Activated T-cell treated with anti-CD3 and anti-CD28 coated beads for 1 hour (primary cell): ENCODE results near the gene KLK11.

Source experiments
- DNase-seq: peaks from one replicate; pipeline ENCODE4 v3.0.0-alpha.2; 2020; ENCODE audit warnings: low read depth

KLK11 gene

DNA sequence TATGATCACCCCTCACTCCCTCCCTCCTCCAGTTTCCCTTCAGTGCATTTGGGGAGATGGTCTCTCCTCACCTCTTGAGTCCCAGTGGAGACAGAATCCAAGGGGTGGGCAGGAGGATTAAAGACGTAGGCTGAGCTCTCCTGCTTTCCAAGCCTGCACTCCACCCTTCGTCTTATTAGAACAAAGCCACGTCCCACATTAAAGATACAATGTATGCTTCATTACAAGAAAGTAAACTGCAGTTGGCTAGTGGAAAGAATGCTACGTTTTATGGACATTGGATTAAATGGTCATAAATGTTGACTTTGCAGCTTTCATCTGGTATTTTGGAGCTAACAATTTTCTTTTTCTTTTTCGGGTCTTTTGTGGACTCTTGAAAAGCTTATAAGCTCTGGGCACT lies 1.5 kb upstream of the KLK11 start:
- DNase-seq: no peak

DNA sequence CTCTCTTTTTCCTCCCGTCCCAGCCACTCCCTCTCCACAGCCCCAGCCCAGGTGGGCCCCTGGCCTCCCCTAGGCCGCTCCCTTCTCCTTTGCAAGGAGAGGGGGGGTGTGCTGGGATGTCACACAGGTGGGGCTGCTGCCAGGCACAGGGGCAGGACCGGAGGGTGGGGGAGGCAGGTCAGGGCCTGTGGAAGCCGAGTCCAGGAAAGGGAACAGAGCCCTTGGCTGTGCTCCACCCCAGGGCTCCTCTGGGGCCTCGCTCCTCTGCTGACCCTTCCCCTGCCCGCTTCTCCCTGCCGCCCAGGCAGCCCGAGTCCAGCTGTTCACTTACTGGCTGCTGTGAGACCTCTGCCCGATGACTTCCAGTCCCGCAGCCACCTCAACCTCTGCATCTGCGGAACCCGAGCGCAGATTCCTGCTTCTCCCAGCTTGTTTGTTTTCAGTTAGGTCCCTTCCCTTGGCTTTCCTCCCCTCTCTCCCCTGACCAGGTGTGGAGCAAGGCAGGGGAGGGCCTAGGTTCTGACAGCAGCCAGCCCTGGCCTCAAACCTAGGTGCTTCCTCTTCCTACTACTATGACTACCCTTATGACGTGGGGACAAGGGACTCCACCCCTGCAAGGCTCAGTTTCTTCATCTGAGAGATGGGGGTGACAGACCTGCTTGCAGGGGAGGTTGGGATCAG lies 850 bp upstream of the KLK11 start:
- no peak for DNase-seq

DNA sequence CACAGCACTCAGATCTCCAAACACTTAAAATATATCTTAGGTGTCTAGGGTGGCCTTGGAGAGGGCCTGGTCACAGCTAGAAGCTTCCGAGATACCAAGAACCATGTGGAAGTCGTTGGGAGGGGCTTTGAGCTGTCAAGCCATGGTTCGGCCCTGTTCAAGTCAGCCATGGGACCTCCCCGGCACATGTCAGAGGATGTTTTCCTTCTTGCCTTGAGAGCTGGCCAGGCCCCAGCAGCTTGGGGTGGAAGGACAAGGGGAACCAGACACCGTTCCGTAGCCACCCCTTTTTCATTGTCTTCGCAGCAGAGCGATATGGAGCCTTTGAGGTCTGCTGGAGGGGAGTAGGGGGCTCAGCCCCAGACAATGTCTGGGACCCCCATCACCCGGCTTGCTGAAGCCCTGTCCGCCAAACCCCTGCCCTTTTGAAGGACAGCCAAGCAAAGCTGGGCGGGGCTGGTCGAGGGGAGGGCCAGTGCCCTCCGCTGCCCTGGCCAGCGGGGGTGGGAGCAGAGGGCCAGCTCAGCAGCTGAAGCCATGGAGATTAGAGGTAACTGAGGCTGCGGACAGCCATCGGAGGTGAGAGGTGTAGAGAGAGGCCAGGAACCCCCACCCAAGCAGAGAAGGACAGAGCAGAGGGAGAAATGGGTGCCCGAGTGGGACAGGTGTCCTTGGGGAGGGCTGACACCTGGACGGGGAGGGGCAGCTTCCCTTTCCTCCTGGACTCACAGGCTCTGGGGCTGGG lies 435 bp downstream of the KLK11 start:
- DNase-seq: no peak

DNA sequence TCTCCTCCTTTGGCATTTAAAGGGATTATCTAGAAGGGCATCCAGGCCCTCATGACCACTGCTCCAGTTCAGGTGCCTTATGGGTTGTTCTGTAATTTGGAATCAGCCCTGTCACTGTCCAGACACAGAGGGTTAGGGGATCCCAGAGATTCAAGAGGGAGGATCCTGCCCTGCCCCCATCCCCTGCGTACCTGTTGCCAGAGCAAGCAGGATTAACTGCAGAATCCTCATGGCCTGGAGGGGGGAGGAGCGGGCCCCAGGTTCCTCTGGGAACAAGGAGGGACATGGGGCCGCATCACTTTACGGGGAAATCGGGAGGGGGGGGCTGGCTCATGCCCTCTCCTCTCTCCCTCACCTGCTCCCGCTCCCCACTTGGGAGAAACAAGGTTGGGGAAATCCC lies 1.0 kb downstream of the KLK11 start:
- no peak for DNase-seq

DNA sequence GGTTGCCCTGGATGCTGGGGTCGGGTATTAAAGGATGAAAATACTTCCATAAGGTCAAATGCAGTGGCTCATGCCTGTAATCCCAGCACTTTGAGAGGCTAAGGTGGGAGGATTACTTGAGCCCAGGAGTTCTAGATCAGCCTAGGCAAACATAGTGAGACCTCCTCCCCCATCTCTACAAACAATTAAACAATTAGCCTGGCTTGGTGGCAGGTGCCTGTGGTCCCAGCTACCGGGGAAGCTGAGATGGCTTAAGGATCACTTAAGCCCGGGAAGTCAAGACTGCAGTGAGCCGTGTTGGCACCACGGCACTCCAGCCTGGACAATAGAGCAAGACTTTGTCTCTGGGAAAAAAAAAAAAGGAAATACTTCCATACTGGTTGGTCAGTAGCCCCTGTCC lies 1.5 kb downstream of the KLK11 start:
- DNase-seq: no peak

DNA sequence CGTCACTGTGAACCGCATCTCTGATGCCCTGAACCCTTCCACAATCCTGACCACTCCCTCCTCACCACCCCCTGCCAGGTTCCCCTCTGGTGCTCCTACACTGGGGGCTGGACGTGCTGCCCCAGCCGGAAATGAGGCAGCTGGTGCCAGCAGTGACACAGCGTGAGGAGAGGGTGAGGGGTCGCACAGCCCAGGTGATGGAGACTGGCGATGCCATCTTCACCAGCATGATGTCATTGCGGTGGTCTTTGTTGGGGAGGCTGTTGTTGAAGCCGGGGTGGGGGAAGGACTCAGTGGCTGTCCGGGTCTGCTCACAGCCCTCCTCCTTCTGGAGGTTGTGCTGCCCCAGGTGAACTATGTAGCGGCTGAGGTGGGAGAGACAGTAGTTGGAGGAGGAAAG lies 2.5 kb downstream of the KLK11 start:
- no peak for DNase-seq

DNA sequence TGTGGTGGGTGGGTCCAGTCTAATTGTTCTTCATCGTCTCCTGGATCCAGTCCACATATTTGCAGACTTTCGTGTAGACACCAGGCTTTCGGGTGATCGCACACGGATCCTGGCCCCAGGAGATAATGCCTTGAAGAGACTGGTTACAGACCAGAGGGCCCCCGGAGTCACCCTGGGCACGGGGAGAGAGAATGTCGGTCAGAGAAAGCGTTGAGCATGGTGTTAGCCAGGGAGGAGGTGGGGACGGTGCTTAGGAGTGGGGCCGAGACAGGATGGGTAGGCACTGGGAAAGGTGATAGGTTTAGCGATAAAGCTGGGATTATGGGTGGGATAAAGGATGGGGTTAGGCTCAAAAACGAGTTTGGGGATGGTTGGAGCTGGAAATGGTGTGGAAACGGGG lies 3.9 kb downstream of the KLK11 start:
- no peak for DNase-seq

DNA sequence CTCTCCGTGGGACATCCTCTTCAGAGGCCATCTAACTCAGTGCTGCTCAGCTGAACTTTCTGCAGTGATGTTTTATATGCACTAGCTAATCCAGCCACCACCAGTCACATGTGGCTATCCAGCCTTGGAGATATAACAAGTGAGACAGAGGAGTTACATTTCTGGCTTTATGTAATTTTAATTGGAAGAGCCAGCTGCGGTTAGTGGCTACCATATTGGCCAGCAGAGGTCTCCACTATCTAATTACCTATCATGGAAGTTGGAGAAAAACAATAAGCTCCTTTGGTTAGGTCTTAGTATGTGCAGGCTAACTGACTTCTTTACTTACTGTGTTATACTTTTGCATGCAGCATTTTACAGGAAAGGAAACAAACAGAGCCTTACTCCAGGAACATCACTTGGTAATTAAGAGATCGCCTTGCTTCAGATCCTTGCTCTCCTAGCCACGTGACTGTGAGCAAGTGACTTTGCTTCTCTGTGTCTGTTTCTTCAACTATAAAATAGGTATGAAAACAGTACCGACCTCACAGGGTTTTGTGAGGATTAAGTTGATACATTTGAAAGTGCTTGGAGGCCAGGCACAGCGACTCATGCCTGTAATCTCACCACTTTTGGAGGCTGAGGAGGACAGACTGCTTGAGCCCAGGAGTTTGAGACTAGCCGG lies 5.3 kb downstream of the KLK11 start:
- DNase-seq: no peak

DNA sequence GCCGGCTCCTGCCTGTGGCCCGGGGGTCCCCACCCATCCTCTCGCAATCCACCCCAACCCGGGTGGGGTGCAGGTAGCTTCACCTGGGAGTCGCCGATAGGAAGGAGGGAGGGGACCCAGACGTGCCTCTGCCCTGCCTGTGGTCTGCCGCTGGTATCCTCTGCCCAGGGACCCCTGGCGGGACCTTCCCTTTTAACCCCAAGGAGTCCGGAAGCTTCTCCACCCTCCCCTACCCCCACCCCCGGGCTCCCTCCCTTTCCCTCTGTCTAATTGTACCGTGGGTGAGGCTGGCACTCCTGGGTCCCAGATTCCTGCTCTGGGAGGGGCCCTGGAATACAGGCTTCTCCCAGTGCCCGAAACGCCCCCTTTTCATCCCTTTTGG lies 6.9 kb downstream of the KLK11 start, which contains the start of gene KLK10:
Gene KLK10 (minus strand): TSS at position 166 of the 382 bp plus-strand sequence. CDS start 579 bp downstream, outside the sequence.
- no peak for DNase-seq

DNA sequence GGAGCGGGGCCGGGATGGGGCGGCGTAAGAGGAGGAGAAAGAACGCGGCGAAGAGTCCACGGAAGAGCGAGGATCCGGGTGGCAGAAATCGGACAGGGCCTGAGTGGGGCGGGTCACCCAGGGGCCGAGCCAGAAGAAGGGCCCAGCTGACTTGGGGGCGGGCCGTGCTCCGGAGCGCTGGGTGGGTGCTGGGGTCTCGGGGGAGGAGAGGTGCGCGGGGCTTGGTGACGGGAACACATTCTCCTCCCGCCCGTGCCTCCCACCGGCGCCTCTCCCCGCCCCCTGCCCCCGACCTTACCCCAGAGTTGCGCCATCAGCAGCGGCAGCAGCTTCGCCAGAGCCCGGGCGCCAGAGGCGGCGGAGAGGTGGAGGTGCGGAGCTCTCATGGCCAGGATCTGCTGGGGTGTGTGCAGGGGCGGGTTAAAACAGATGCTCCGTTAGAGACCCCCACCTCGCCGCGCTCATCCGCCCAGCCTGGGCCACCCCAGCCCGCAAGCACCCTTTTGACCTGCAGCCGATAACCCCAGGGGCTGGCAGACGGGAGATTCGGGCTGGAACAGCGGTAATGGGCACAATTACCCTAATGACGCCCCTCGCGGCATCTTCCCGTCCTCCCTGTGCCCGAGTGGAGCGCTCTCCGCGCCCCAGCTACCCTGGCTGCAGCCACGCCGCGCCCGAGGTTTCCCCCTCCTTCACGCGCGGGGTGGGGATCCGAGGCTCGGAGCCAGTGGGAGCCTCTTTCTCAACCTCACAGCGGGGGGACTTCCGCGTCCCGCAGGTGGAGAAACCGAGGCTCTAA lies 7.5 kb downstream of the KLK11 start:
- no peak for DNase-seq

DNA sequence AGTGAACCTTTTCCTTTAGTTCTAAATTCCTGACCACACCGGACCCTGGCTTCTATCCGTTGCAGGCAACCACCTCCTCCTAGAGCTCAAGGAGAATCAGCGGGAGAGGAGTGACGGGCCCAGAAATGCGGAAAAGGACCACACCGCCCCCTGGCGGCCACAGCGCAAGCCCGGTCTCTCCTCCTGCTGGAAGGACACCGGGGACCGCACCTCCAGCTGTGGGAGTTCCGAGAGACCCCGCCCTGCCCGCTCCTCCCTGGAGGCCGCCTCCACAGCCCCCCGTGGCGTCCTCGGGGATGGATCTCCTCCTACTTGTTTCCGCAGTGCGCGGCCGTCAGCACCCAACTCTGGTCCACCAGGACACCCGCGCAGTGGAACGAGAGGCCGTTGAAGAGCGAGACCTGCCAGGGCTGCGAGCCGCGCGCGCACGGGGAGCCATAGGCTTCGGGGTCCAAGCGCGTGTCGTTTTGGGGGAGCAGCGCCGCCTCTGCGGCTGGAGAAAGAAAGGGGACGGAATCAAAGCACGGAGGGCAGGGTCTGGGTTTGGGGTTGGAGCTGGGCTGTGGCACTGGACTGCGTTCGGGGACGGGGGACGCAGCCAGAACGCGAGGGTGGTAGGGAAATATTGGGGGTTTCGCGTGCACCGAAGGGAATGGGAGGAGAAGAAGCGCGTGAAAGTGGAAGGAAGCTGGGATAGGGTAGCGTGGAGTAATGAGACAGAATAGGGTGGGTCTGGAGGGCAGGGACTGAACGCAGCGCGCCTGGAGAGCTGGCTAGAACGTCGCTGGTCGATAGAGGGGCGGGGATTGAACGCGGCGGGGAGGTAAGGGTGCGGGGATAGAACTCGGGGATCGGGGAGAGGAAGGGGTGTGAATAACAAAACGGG lies 9.4 kb downstream of the KLK11 start:
- peak; percentile 54 for DNase-seq

DNA sequence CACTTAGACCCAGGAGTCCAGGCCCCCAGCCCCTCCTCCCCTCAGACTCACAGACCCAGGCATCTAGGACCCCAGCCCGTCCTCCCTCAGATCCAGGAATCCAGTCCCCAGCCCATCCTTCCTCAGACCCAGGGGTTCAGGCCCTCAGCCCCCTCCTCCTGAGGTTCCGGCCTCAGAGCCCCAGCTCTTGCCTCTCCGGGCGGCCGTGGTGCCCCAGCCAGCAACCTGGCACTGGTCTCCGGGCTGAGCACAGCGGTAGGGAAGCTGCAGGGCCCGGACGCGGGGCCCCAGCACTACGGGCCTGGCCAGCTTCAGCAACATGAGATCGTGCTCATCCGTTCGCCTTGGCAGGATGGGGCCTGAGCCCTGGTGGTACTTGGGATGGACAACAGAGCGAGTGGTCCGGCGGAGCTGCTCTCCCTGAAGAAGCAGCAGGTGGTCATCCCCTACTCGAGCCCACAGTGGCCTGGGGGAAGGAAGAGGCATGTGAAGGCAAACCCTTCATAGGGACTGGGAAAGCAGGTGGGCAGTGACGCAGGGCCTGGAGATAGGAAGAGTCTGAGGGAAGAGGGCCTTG lies 10.6 kb downstream of the KLK11 start:
- DNase-seq: no peak

DNA sequence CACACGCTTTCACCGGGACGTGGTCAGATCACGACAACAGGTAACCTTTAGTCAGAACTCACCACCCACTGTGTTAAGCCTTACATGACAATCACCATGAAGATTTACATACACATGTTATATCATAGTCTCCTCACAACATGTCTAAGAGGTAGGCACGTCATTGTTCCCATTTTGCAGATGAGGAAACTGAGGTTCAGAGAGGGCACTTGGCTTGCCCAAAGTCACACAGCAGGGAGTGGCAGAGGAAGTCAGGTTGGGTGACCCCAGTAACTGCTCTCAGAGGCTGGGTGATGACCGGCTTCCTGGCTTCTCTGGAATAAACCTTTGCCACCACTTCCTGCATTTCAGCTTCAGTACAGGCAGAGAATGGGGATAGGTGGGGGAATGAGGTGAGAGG lies 12.2 kb downstream of the KLK11 start:
- DNase-seq: no peak

DNA sequence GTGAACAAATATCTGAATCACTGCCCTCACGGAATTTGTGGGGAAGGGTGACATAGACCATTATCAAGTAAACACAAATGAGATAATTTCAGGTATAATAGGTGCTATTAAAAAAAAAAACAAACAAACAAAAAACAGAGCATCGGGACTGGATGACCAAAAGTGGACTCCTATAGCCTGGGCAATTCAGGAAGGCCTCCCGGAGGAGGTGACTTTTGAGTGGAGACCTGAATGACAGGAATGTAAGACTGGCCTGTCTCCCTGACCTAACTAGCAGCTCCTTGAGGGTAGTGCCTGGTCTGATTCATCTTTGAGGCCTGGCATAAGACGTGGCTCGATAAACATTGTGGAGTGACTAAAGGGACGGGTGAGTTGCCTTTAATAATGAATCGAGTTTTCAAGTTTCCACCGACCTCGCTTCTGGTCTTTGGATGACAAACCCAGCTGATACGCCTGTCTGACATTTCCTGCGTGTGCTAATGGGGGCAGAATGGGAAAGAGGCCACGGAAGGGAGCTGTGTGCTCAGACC lies 13.7 kb downstream of the KLK11 start:
- no peak for DNase-seq

DNA sequence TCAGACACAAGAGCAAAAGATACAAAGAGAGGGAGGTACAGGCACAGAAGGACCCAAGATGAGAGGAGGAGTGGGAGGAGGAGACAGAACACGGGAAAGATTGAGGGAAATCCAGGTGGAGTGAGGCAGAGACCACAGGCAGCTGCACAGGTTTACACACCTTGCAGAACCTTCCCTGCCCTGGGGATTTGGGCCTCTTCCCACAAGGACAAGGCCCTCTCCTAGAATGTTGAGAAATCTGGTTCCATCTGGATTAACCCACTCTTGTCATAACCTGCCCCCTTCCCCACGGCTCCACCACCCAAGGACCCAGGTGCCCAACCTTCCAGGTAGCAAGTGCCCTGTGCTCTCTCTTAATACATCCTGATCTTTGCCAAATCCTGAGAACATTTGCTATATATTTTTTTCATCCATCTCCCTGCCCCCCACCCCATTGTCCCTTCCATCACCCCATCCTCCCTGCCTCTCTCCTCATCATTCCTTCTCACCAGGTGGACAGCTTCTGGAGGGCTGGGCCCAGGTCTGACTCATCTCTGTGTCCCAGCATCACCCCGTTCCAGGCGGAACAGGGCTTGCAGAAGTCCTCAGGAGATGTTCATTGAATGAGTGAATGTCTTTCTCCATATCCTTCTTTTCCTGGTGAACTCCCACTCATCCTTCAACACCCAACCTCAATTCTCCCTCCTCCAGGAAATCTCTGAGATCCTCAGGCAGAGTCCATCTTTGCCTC lies 16.2 kb downstream of the KLK11 start:
- DNase-seq: no peak

DNA sequence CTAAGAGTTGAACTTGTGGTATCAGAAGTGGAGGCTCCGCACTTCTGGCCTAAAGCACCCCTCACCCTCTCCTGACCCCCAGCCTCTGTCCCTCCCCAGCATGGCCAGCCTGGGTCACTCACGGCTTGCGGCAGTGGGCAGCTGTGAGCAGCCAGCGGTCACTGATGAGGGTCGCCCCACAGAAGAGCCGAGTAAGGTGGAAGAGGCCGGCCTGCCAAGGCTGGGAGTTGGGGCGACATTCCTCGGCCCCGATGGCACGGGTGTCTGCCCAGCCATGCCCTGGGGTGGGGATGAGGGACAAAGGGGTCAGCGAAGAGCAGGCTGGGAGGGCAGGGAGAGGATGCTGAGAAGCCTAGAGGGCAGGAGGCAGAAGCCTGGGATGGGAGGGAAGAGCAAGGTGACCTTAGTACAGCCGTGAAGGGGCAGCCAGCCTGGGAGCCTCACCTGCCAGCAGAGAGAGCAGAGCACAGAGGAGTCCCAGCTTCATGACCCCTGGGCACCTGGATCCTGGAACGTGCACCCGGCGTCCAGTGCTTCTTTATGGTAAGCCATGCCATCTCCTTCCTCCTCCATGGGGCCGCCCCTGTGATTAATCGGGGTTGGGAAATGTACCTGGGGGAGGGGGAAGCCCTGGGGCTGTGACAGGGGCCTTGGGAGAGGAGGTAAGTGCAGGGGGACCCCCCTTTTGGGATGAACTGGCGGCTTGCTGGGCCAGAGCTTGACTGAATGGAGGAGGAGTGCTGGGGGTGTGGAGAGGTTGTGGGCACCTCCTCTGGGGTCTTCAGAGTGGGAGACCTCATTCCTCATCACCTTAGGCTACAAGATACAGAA lies 17.1 kb downstream of the KLK11 start:
- DNase-seq: no peak

DNA sequence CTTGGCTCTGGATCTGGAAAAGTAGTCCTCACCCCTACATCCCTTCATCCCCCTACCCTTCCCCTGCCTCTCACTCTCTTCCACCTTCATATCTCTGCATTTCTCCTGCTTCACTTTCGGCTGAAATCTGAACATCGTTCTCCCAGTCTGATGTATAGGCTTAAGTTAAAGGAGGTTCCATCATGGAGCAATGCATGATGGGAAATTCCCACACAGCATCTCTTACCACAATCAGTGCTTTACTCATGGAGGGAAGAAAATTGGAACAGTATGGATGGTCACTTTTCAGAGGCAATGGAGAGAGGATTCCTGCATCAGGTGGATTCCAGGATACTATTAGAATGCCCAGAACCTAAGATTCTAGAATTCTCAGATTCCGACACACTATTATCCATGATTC lies 18.9 kb downstream of the KLK11 start:
- DNase-seq: no peak

DNA sequence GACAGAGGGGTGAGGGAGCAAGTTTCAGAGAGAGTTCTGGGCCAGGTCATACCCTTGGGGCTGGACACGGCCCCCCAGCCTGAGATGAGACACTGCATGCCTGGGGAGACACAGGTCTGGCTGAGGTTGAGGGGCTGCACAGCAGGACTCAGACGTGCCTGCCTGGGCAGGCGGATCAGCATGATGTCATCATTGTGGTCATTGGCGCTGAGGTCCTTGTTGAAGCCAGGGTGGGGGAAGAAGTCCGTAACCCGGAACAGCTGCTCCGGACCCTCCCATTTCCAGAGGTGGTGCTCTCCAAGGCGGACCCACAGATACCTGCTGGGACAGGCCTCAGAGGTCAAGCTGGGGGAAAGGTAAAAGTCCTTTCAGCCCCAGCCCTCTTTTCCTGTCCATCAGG lies 20.0 kb downstream of the KLK11 start:
- DNase-seq: no peak

DNA sequence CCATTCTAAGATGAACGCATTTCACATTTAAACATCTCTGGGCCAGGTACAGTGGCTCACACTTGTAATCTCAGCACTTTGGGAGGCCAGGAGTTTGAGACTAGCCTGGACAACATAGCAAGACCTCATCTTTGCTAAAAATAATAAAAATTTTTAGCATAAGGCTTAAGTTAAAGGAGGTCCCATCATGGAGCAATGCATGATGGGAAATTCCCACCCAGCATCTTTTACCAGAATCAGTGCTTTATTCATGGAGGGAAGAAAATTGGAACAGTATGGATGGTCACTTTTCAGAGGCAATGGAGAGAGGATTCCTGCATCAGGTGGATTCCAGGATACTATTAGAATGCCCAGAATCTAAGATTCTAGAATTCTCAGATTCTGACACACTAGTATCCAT lies 21.2 kb downstream of the KLK11 start:
- no peak for DNase-seq
